Hematopoietic multipotent progenitor cell treated with erythropoietin and hydrocortisone succinate and interleukin-3 and kit ligand, for 4 days (in vitro differentiated cells): ENCODE results near the gene PES1.
"Not testable (repeated sequence)": the region's sequence is repeated elsewhere in the genome, so short reads cannot be mapped to it uniquely, and the experiment has no call there.

Experiments
- DNase-seq: peaks from one replicate; pipeline ENCODE4 v3.0.0-alpha.2; 2015

Gene PES1

DNA sequence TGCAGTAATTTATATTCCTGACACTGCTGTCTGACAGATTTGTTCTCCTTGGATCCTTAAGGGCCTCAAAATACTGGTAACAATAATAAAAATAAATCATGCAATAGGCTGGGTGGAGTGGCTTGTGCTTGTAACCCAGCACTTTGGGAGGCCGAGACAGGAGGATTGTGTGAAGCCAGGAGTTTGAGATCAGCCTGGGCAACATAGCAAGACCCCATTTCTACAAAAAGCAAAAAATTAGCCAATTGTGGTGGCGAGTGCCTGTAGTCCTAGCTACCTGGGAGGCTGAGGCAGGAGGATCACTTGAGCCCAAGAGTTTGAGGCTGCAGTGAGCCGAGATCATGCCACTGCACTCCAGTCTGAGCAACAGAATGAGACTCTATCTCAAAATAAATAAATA is 39.9 kb downstream of the PES1 start:
- not testable (repeated sequence) for DNase-seq

DNA sequence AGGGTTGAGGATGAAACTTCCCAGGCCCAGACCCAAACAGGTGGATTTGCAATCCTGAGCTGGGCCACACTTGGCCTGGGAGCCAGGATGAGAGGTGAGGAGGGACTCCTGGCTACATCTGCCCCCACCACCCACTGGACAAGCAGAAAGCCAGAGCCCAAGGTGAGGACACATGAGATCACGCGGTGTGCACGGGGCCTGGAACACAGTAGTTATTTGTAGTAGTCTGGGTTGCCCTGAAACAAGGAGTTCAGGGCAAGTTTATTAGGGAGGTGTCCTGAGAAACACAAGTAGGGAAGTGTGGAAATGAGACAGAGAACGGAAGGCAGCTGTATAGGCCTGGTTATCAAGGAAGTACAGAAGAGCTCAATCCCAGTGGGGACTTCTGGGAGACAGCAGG is 44.5 kb downstream of the PES1 start:
- DNase-seq = no peak

- DNase-seq = no peak
Observed at GRCh38 chr22:30546616-30547015, 45.1 kb downstream of the PES1 start, which contains the start of gene SEC14L6. Gene SEC14L6 (minus strand): TSS chr22:30546741. CDS start chr22:30546682, 59 bp downstream.

GRCh38 chr22:30542811-30543188 is 48.9 kb downstream of the PES1 start:
- no peak for DNase-seq

- DNase-seq = no peak
Observed at GRCh38 chr22:30541961-30542810, 49.5 kb downstream of the PES1 start.

DNA sequence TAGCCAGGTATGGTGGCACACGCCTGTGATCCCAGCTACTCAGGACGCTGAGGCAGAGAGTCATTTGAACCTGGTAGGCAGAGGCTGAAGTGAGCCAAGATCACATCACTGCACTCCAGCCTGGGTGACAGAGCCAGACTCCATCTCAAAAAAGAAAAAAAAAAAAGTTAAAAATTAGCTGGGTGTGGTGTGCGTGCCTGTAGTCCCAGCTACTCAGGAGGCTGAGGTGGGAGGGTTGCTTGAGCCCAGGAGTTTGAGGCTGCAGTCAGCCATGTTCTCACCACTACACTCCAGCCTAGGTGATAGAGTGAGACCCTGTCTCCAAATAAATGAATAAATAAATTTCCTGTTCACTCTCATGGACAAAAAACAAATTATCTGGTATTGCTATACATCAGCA is 50.2 kb downstream of the PES1 start:
- DNase-seq = not testable (repeated sequence)

GRCh38 chr22:30539368-30539767 is 52.3 kb downstream of the PES1 start:
- no peak for DNase-seq

DNA sequence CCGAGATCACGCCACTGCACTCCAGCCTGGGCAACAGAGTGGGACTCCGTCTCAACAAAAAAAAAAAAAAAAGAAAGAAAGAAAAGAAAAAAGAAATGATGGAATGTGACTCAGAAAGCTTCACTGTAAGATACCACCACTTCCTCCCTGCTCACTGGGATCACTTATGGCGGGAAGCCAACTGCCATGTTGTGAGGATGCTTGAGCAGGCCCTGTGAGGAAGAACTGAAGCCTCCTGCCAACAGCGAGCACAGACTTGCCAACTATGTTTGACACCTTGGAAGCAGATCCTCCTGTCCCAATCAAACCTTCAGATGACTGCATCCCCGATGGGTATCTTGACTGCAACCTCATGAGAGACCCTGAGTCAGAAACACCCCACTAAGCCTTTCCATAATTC is 53.4 kb downstream of the PES1 start:
- peak; percentile 18 for DNase-seq

DNA sequence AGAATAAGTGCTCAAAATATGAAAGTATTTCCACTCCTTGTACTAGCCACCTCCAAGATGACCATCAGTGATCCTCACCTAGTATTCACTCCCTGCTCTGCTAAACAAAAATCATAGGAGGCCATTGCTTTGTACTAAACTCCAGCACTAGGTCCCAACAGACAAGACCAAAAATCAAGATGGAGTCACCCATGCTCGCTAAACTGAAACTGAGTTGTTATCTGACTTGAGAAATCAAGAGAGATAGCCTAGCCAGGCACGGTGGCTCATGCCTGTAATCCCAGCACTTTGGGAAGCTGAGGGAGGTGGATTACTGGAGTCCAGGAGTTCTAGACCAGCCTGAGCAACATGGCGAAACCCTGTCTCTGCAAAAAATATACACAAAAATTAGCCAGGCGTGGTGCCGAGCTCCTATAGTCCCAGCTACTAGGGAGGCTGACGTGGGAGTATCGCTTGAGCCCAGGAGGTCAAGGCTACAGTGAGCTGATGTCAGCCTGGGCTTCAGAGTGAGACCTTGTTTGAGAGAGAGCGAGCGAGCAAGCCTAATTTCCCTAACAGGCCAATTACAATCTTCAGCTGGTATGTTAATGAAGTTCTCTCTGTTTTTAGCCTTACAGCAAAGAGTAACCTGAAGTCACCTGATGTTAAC is 54.5 kb downstream of the PES1 start:
- no peak for DNase-seq

DNA sequence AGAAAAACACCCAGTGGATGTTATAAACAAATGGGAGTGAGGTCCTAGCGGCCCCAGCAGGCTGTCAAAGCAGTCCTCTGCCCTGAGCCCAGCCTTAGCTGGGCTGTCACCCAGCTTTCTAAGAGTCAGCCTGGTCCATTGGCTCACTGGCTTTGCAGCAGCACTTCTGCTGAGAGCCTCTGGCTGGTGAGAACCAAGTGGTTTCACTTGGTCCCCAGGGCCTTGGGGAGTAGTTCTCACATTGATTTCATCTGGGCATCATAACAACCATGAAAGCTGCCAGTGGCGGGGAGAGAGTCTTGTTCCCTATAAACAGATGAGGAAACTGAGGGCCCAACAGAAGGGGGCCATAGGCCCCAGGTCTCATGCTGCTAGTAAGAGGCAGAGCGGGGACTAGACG is 56.5 kb downstream of the PES1 start:
- no peak for DNase-seq

DNA sequence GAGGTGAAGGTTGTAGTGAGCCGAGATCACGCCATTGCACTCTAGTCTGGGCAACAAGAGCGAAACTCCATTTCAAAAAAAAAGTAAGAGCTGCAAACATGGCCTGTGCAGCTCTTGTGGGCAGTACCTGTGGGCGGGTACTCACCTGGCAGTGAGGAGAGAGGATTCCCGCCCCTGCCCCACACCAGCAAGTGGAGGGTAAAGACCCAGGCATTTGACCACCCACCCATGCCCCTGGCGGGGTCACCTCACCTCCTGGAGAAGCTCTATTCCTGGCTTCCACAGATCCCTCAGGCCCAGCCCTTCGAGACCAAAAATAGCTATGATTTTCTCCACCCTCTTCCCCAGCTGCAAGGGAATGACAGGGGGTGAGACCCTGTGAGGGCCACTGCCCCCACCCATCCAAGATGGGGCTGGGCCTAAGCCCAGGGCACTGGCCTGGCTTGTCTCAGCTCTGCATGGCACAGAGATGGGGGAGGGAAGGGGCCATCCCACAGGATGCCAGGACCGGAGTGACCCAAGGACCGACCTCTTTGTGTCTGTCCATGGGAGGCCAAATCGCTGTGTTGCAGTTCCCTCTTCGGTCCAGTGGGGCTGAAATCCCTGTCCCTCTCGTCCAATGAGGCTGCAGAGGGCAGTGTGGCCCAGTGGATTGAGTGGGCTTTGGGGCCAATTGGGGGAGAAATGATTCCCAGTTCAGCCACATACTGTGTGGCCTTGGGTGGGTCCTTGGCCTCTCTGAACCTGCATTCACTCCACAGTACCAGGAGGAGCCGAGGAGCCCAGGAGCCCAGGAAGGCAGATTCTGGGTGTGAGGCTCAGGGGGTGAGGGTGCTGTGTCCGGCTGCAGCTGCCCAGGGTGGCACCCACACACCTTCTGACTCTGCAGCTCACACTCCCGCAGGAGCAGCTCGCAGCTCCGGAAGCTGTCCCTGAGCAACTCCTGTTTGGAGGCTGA is 59.8 kb downstream of the PES1 start:
- DNase-seq = no peak

DNA sequence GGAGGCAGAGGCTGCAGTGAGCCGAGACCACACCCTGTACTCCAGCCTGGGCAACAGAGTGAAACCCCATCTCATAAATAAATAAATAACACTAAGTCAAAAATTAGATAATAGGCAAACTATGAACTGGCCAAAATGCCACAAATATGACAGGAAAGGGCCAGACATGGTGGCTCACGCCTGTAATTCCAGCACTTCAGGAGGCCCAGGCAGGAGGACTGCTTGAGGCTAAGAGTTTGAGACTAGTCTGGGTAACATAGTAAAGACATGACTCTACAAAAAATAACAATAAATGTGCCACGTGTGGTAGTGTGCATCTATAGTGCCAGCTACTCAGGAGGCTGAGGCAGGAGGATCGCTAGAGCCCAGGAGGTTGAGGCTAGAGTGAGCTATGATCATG is 65.1 kb downstream of the PES1 start:
- no peak for DNase-seq
